ENCODE measurements around the gene PRR30.

PRR30 gene

DNA sequence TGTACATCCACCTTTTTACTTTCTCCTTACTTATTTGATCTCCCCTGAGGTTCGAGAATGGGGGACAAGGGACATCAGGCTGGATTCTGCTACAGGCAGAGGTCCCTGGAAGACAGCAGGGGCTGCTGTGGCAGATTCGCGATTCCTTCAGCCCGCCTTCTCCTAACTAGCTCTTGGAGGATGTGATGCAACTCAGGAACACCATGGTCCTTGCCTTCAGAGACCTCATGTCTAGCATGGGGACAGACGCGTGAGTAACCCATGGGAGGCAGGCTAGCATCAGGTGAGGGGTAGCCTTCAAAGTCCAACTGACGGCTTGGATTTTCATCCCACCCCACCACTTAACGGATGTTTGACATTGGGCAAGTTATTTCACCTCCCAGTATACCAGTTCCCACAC lies 8.7 kb upstream of the PRR30 start:
- no peak for DNase-seq (ENCODE audit: low read depth)
- TF ChIP-seq, protein P1, sequence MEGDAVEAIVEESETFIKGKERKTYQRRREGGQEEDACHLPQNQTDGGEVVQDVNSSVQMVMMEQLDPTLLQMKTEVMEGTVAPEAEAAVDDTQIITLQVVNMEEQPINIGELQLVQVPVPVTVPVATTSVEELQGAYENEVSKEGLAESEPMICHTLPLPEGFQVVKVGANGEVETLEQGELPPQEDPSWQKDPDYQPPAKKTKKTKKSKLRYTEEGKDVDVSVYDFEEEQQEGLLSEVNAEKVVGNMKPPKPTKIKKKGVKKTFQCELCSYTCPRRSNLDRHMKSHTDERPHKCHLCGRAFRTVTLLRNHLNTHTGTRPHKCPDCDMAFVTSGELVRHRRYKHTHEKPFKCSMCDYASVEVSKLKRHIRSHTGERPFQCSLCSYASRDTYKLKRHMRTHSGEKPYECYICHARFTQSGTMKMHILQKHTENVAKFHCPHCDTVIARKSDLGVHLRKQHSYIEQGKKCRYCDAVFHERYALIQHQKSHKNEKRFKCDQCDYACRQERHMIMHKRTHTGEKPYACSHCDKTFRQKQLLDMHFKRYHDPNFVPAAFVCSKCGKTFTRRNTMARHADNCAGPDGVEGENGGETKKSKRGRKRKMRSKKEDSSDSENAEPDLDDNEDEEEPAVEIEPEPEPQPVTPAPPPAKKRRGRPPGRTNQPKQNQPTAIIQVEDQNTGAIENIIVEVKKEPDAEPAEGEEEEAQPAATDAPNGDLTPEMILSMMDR (IDR thresholded peaks at IDR 0.05; ENCODE audit: insufficient read depth, low read depth, low read length, missing control alignments), result no peak
- no peak overlapping the region for H3K4me3 ChIP-seq (ENCODE audit: low read length)

- TF ChIP-seq, protein P1 (IDR thresholded peaks at IDR 0.05; ENCODE audit: insufficient read depth, low read depth, low read length, missing control alignments), result no peak
- no peak overlapping the region for H3K4me3 ChIP-seq (ENCODE audit: low read length)
Observed at GRCh38 chr2:27145682-27146081, 6.5 kb upstream of the PRR30 start.

GRCh38 chr2:27143285-27143684 lies 4.1 kb upstream of the PRR30 start:
- DNase-seq (ENCODE audit: low read depth), result no peak
- TF ChIP-seq, protein P1 (IDR thresholded peaks at IDR 0.05; ENCODE audit: insufficient read depth, low read depth, low read length, missing control alignments), result no peak
- H3K4me3 ChIP-seq (ENCODE audit: low read length), result no peak overlapping the region

More at GRCh38 chr2:27145682-27146081, 6.5 kb upstream of the PRR30 start:
- no peak for DNase-seq (ENCODE audit: low read depth)

DNA sequence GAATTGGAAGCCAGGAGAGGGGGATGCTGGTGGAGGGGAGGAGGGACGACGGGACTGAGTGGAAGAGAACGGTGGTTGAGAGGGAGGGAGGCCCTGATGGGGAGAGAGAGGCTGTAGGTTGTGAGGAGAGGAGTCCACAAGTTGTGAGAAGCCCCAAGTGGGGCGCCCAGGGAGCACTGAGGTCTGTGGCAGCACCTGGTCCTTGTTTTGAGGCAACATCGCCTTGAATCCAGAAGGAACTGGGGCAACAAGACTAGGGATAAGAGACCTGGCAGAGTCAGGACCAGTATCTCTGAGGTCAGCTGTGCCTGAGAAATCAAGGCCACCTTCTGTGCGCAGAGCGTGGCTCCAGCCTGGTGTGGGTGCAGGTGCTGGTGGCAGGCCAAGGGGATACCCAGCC lies 1.1 kb downstream of the PRR30 start:
- no peak for DNase-seq (ENCODE audit: low read depth)
- no peak overlapping the region for H3K4me3 ChIP-seq (ENCODE audit: low read length)
- TF ChIP-seq, protein P1 (IDR thresholded peaks at IDR 0.05; ENCODE audit: insufficient read depth, low read depth, low read length, missing control alignments), result no peak

GRCh38 chr2:27137322-27137935 lies 1.8 kb downstream of the PRR30 start:
- no peak for DNase-seq (ENCODE audit: low read depth)
- no peak overlapping the region for H3K4me3 ChIP-seq (ENCODE audit: low read length)
- TF ChIP-seq, protein P1 (IDR thresholded peaks at IDR 0.05; ENCODE audit: insufficient read depth, low read depth, low read length, missing control alignments), result no peak

DNA sequence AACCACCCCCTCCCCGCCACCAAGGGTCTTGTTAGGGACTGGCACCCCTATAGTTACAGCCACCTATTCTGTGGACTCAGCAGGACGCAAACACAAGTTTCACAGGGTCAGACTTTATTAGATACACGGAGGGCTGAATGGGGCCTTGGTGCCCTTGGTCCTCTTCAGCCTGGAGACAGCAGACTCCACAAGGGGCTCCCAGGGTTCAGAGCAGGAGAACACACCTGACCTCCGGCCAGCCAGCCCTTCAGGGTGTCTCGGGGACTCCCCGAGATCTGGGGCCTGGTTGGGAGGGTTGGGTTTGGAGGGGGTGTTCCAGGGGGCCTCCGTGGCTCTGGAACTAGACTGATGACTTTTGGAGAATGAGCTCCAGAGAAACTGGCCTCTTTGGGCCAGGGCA lies 2.5 kb downstream of the PRR30 start:
- TF ChIP-seq, protein P1 (IDR thresholded peaks at IDR 0.05; ENCODE audit: insufficient read depth, low read depth, low read length, missing control alignments), result no peak
- no peak overlapping the region for H3K4me3 ChIP-seq (ENCODE audit: low read length)
- DNase-seq (ENCODE audit: low read depth), result no peak

DNA sequence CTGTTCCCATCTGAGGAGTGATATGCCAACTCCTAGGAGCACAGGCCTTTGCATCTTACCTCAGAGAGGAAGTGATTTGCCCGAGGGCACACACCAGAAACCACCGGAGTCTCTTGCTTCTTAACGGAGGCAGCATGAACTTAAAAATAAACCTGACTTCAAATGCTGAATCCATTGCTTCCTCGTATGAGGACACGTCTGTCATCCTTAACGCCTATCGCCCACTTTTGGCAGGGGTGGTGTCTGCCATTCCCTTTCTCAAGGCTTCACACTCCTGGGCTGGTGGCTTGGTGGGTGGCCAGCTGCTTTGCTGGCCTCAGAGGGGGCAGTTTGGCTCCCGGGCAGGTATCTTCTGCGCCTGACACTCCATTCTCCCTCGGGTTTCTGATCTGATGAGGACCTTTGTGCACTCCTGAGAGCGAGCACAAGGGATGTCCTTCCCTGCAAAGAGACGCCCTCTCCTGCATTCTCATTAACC lies 3.7 kb downstream of the PRR30 start:
- no peak overlapping the region for H3K4me3 ChIP-seq (ENCODE audit: low read length)
- TF ChIP-seq, protein P1 (IDR thresholded peaks at IDR 0.05; ENCODE audit: insufficient read depth, low read depth, low read length, missing control alignments), result no peak
- DNase-seq (ENCODE audit: low read depth), result no peak
